Lung (tissue), 12 donors: Measurements from ENCODE around the gene TBC1D5. TPM values are rescaled to one million over a fixed set of nuclear protein-coding genes. Genes with fewer than 3 reads are reported as not detected.

Experiments used
- ATAC-seq: fragments of 200-7000 bp; cut with Tn5 transposase; one replicate; pipeline ENCODE4 v1.9.1; 2020; ENCODE audit warnings: moderate number of reproducible peaks; ENCODE audit not compliant: insufficient read depth, low FRiP score
- DNase-seq, 3 donors: peaks; one replicate each; pipeline ENCODE4 v3.0.0-alpha.2; 2013 to 2017
- H3K27ac ChIP-seq, 2 donors: one replicate each; pipeline ENCODE4 v1.5.1; 2013; ENCODE audit warnings: mild to moderate bottlenecking in 2 of 2, moderate library complexity in 2 of 2, control low read depth in 1 of 2, inconsistent platforms in 1 of 2, low read depth in 1 of 2, low read length in 1 of 2
- H3K27me3 ChIP-seq, 3 donors: one replicate each; pipeline ENCODE4 v1.5.1; 2013; ENCODE audit warnings: low read length in 2 of 3; ENCODE audit not compliant: control insufficient read depth in 3 of 3, insufficient read depth in 3 of 3
- H3K36me3 ChIP-seq, 4 donors: one replicate each; pipeline ENCODE4 v1.5.1; 2013; ENCODE audit warnings: low read length in 4 of 4, mild to moderate bottlenecking in 1 of 4, moderate library complexity in 1 of 4; ENCODE audit not compliant: control insufficient read depth in 4 of 4, insufficient read depth in 4 of 4
- H3K4me1 ChIP-seq, 5 donors: one replicate each; pipeline ENCODE4 v1.5.1; 2013; ENCODE audit warnings: low read length in 5 of 5, mild to moderate bottlenecking in 2 of 5, moderate library complexity in 1 of 5; ENCODE audit not compliant: control insufficient read depth in 5 of 5, insufficient read depth in 5 of 5
- H3K4me3 ChIP-seq: one replicate; pipeline ENCODE4 v1.5.1; 2013; ENCODE audit warnings: mild to moderate bottlenecking, control low read depth, moderate library complexity
- H3K9ac ChIP-seq, 2 donors: one replicate each; pipeline ENCODE4 v1.5.1; 2013; ENCODE audit warnings: low read length in 2 of 2, control low read depth in 1 of 2; ENCODE audit not compliant: insufficient read depth in 1 of 2
- H3K9me3 ChIP-seq, 4 donors: one replicate each; pipeline ENCODE4 v1.5.1; 2013; ENCODE audit warnings: low read length in 3 of 4, mild to moderate bottlenecking in 1 of 4, moderate library complexity in 1 of 4; ENCODE audit not compliant: control insufficient read depth in 4 of 4, insufficient read depth in 3 of 4
- WGBS, 2 donors: extraction: QIAGEN DNeasy Blood & Tissue Kit; methylation state at CpG; one replicate each; pipeline ENCODE4 v1.1.7; 2013; 5-methylcytosine and 5-hydroxymethylcytosine counted together
- polyA plus RNA-seq, 2 donors: library from polyadenylated mRNA; stranded (reverse); fragments of 200-250 nt; gene quantifications; one replicate each; pipeline ENCODE4 v1.2.1, GENCODE V29; 2013
- total RNA-seq, 2 donors: library from RNA; depleted of rRNA in 1 of 2; stranded (reverse); fragments of >200 nt in 1 of 2; gene quantifications; one replicate each; pipeline ENCODE4 v1.2.1, GENCODE V29; 2014 to 2021
- TF ChIP-seq, protein P1 (sequence below): IDR thresholded peaks from 2 replicates; pipeline ENCODE4 v1.5.1; 2012; ENCODE audit warnings: mild to moderate bottlenecking; ENCODE audit errors: control extremely low read depth, extremely low read depth
- donor health status: control.
- donor health status: control.
- donor health status: Bipolar disorder and iron deficiency.
- donor health status: healthy.
- donor health status: DM: yes; HTN: yes; CAD: no.

Gene TBC1D5
- total and polyA plus RNA-seq, 4 donors = 8.7 to 111 (median 39.6) TPM

DNA sequence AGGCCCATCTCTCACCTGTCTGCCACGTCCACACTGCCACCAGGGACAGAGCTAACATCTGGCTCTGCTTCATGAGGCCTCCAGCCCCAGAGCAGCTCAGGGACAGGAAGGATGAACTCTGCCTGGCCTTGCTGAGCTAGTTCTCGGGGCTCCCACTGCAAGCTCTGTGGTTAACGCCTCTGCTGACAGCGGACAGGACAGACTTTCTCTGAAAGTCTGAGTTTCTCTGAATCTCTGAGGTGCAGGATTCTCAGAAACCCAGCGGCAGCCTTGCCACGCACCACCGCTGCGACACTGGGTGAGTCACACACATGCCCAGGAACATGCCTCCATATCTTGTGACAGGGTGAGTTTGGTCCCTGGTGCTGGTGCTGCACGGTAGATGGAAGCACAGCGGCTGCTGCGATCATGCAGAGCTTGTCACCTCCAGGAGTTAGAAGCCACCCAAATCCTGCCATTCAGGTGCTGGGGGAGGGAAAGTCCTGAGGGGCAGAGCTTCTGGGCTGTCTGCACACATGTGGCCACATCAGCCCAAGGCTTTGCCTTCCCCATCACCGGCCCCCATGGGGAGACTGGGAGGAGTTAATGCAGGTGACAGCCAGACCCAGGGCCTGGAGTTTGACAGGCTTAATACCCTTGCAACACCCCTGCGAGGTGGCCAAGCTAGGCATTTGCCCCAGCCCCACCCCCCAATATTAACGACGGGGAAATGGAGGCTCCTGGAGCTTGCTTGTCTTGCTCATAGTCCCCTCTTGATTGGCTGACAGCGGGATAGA lies 590.6 kb downstream of the TBC1D5 start:
- Histone ChIP-seq H3K4me1 (no peaks in the 10 kb centered on the region), H3K36me3 (peaks cover 9 to 30% (median 15%) of the 10 kb centered on the region in 4 donors), H3K27me3 (no peaks in the 10 kb centered on the region), H3K9me3 (peaks cover 0 to 34% (median 7%) of the 10 kb centered on the region in 4 donors), H3K27ac (no peak overlapping the region), H3K4me3 (no peak overlapping the region), H3K9ac (no peak overlapping the region)
- 89 to 90% methylated on average over 16 of the region's 16 CpGs for WGBS, 2 donors
- DNase-seq (no peak), ATAC-seq (peak; percentile 37)
- TF ChIP-seq, protein P1, sequence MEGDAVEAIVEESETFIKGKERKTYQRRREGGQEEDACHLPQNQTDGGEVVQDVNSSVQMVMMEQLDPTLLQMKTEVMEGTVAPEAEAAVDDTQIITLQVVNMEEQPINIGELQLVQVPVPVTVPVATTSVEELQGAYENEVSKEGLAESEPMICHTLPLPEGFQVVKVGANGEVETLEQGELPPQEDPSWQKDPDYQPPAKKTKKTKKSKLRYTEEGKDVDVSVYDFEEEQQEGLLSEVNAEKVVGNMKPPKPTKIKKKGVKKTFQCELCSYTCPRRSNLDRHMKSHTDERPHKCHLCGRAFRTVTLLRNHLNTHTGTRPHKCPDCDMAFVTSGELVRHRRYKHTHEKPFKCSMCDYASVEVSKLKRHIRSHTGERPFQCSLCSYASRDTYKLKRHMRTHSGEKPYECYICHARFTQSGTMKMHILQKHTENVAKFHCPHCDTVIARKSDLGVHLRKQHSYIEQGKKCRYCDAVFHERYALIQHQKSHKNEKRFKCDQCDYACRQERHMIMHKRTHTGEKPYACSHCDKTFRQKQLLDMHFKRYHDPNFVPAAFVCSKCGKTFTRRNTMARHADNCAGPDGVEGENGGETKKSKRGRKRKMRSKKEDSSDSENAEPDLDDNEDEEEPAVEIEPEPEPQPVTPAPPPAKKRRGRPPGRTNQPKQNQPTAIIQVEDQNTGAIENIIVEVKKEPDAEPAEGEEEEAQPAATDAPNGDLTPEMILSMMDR = no peak

DNA sequence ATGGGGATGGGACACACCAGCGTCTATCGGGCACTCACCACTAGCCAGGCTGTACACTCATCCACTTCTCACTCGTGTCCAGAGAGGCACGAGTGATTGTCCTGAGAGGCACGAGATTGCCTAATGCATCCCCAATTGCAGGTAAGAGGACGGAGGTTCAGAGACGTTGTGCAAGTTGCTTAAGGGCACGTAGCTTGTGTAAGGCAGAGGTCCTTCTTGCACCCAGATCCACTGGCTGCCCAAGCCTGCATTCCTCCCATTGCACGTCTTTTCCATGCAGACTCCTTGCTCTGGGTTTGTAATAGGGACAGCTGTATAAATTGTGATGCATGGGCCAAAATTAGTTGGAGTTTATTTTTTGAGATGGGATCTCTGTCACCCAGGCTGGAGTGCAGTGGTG lies 593.4 kb downstream of the TBC1D5 start:
- 81 to 82% methylated on average over 9 of the region's 9 CpGs for WGBS, 2 donors
- Histone ChIP-seq H3K27me3 (no peaks in the 10 kb centered on the region), H3K4me3 (no peak overlapping the region), H3K36me3 (peaks cover 8 to 15% (median 9%) of the 10 kb centered on the region in 4 donors), H3K9ac (no peak overlapping the region), H3K27ac (no peak overlapping the region), H3K4me1 (no peaks in the 10 kb centered on the region), H3K9me3 (peaks cover 0 to 16% (median 7%) of the 10 kb centered on the region in 4 donors)
- TF ChIP-seq, protein P1 = no peak
- no peak for ATAC-seq
- no peak for DNase-seq

DNA sequence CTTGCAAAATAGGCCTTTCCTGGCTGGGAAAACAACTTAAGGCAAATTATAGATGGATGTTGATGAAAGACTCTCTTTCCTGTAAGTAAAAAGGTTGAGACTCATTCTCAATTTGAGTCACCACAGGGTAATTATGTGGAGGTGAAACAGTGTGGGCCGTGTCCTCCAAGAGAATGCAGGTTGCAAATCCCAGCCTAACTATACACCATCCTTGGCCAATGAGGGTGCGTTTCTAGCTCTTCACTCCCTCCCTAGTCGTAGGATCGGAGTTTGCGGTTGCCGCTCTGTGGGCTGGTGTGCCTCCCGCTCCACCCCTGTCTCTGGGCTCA lies 597.8 kb downstream of the TBC1D5 start:
- DNase-seq (no peak), ATAC-seq (no peak)
- H3K27me3 ChIP-seq = no peaks in the 10 kb centered on the region
- no peak overlapping the region for H3K9ac ChIP-seq
- H3K9me3 ChIP-seq = no peaks in the 10 kb centered on the region
- no peaks in the 10 kb centered on the region for H3K4me1 ChIP-seq
- H3K27ac ChIP-seq = no peak overlapping the region
- TF ChIP-seq, protein P1 = no peak
- 96 to 98% methylated on average over 7 of the region's 7 CpGs for WGBS, 2 donors
- no peak overlapping the region for H3K4me3 ChIP-seq
- no peaks in the 10 kb centered on the region for H3K36me3 ChIP-seq
